Memory B cell (primary cell): ENCODE data around the gene PTPRN2.
"Not testable (repeated sequence)": the region's sequence is repeated elsewhere in the genome, so short reads cannot be mapped to it uniquely, and the experiment has no call there.

Source experiments
- ATAC-seq: fragments of 150-1000 bp; cut with Tn5 transposase; 2 replicates; pipeline ENCODE4 v1.10.0; 2021; ENCODE audit warnings: low read depth, mild to moderate bottlenecking, moderate library complexity
- DNase-seq, 2 donors: peaks; one replicate each; pipeline ENCODE4 v3.0.0; 2022; ENCODE audit warnings: low spot score in 2 of 2
- H3K27ac Mint-ChIP-seq: one replicate; pipeline ENCODE4 v1.8.0; 2022; ENCODE audit warnings: mild to moderate bottlenecking, moderate library complexity, mixed read lengths
- H3K27me3 Mint-ChIP-seq: one replicate; pipeline ENCODE4 v1.8.0; 2022; ENCODE audit warnings: mixed read lengths
- H3K36me3 Mint-ChIP-seq: one replicate; pipeline ENCODE4 v1.8.0; 2022; ENCODE audit warnings: mild to moderate bottlenecking, mixed read lengths
- H3K4me1 Mint-ChIP-seq: one replicate; pipeline ENCODE4 v1.8.0; 2022; ENCODE audit warnings: mixed read lengths
- H3K4me3 Mint-ChIP-seq: one replicate; pipeline ENCODE4 v1.8.0; 2022; ENCODE audit warnings: mild to moderate bottlenecking, moderate library complexity, mixed read lengths
- H3K9me3 Mint-ChIP-seq: one replicate; pipeline ENCODE4 v1.8.0; 2022; ENCODE audit warnings: mixed read lengths

PTPRN2 gene

DNA sequence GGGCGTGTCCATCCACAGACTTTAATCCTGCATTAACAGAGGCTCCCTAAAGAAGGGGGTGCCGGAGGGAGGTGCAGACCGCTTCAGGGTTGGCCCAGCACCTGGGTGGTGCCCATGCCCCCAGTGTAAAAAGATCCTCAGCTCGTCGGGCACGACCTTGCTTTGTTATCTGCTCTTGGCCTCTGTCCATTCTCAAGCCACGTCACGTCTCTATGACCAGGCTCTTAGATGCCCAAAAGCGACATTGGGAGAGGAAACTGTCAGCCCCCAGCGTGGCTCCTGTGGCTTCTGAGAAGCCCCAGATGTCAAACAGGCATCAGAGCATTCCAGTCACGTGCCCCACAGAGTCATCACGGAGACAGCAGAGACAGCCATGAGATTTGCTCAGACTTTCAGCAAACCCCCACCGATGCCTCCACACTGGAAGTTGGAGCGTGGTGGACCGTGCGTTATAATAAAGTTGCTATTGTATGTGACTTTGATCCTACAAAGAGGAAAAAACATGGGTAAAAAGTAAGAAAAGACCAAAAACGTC is 55.5 kb downstream of the PTPRN2 start:
- peaks cover 11% of the 10 kb centered on the region for H3K27me3 Mint-ChIP-seq
- no peaks in the 10 kb centered on the region for H3K9me3 Mint-ChIP-seq
- no peak overlapping the region for H3K27ac Mint-ChIP-seq
- H3K4me1 Mint-ChIP-seq: peaks cover 6% of the 10 kb centered on the region
- no peak for ATAC-seq
- H3K4me3 Mint-ChIP-seq: no peak overlapping the region
- DNase-seq: no peak
- H3K36me3 Mint-ChIP-seq: no peaks in the 10 kb centered on the region

DNA sequence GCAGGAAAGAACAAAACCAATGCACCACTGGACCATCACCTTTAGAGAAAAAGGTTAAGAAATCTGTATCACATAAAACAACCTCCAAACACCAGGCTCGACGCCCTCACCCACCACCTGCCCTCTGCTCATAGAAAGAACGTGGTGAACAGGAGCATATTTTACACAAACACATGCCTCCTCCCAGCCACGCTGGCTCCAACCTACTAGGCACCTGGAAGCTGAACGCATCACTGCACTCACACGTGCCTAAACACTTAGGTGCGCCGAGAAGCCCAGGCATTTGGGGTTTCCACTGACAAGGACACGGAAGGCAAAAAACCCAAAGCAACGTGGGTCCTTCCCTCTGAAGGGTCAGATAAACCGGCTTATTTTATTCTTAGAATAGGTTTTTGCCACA is 56.0 kb downstream of the PTPRN2 start:
- ATAC-seq: no peak
- Mint-ChIP-seq H3K4me3 (no peak overlapping the region), H3K9me3 (no peaks in the 10 kb centered on the region)

GRCh38 chr7:158530800-158531609 is 56.6 kb downstream of the PTPRN2 start:
- H3K36me3 Mint-ChIP-seq: no peaks in the 10 kb centered on the region
- H3K9me3 Mint-ChIP-seq: no peaks in the 10 kb centered on the region
- ATAC-seq: no peak
- H3K27ac Mint-ChIP-seq: no peak overlapping the region
- H3K27me3 Mint-ChIP-seq: peaks cover 12% of the 10 kb centered on the region
- H3K4me3 Mint-ChIP-seq: no peak overlapping the region
- H3K4me1 Mint-ChIP-seq: peaks cover 6% of the 10 kb centered on the region
- DNase-seq: no peak

More for the DNA sequence above, 56.0 kb downstream of the PTPRN2 start:
- Mint-ChIP-seq H3K27me3 (peaks cover 12% of the 10 kb centered on the region), H3K27ac (no peak overlapping the region), H3K4me1 (peaks cover 6% of the 10 kb centered on the region), H3K36me3 (no peaks in the 10 kb centered on the region)
- DNase-seq: no peak

GRCh38 chr7:158529181-158530096 is 58.2 kb downstream of the PTPRN2 start:
- Mint-ChIP-seq H3K4me3 (no peak overlapping the region), H3K27me3 (peaks cover 10% of the 10 kb centered on the region), H3K4me1 (peaks cover 6% of the 10 kb centered on the region), H3K27ac (no peak overlapping the region), H3K9me3 (no peaks in the 10 kb centered on the region), H3K36me3 (no peaks in the 10 kb centered on the region)
- ATAC-seq (no peak), DNase-seq (no peak)

DNA sequence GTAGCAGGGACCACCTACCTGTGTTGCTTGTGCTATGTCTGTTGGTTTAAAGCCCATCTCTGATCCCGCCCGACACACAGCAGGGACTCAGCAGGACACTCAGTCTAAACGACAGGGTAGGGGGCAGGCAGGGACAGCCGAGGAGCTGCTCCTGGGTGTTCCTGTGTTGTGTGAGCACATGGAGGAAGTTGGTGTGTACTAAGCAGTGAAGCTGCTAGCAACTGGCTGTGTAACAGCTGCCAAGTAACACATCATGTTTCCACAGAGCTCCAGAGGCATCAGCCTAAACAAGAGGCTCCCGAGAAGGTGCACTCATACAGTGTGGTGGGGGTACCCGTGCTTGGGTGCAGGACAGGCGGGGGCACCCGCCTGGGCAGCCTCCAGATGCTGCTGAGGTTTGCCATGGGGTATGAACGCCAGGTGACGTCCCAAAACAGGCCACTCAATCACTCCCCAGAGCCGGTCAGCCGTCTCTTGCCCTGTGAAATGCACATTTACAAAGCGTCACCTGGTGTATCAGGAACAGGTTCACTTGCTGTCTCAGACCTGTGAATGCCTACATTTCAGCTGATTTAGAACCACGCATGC is 59.6 kb downstream of the PTPRN2 start:
- Mint-ChIP-seq H3K4me1 (peaks cover 6% of the 10 kb centered on the region), H3K27me3 (peaks cover 9% of the 10 kb centered on the region), H3K36me3 (no peaks in the 10 kb centered on the region), H3K9me3 (no peaks in the 10 kb centered on the region), H3K27ac (no peak overlapping the region), H3K4me3 (no peak overlapping the region)
- DNase-seq: no peak
- no peak for ATAC-seq

GRCh38 chr7:158527495-158527894 is 60.1 kb downstream of the PTPRN2 start:
- no peaks in the 10 kb centered on the region for H3K9me3 Mint-ChIP-seq
- H3K4me3 Mint-ChIP-seq: no peak overlapping the region
- H3K4me1 Mint-ChIP-seq: peaks cover 4% of the 10 kb centered on the region
- no peaks in the 10 kb centered on the region for H3K36me3 Mint-ChIP-seq
- H3K27ac Mint-ChIP-seq: no peak overlapping the region
- no peak for ATAC-seq
- DNase-seq: no peak
- H3K27me3 Mint-ChIP-seq: peaks cover 9% of the 10 kb centered on the region

DNA sequence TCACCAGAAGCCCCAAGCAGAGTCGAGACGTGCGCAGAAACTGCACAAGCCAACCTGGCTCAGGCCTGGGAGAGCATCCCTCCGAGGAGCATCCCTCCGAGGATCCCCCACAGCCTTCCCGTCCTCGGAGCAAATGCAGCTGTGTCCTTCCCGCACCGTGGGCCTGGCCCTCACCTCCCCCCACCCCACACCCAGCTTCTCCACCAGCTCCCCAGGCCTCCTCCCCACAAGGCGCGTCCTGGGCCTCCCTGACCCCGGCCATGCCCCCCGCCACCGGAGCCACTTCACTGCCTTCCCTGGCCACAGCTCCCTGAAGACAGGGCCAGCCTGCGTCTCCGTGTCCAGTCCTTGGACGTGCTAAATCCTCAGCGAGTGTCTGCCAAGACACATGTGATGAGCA is 60.6 kb downstream of the PTPRN2 start:
- ATAC-seq: no peak
- Mint-ChIP-seq H3K27me3 (peaks cover 9% of the 10 kb centered on the region), H3K27ac (no peak overlapping the region), H3K9me3 (no peaks in the 10 kb centered on the region), H3K36me3 (no peaks in the 10 kb centered on the region), H3K4me1 (peaks cover 4% of the 10 kb centered on the region), H3K4me3 (no peak overlapping the region)
- no peak for DNase-seq

DNA sequence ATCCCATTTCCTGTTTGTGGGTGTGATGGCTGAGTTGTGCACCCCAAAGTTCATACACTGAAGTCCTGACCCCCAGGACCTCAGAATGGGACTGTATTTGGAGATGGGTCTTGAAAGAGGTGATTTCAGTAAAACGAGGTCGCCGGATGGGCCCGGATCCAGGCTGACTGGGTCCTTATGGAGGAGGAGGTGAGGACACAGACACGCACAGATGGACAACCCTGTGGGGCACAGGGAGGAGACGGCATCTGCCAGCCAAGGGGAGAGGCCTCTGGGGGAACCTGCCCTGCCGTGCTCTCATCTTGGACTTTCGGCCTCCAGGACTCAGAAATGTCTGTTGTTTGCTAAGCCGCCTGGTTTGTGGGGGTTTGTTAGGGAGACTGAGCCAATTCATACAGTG is 61.1 kb downstream of the PTPRN2 start:
- Mint-ChIP-seq H3K27ac (no peak overlapping the region), H3K4me1 (peaks cover 4% of the 10 kb centered on the region), H3K4me3 (no peak overlapping the region), H3K27me3 (peaks cover 9% of the 10 kb centered on the region), H3K36me3 (no peaks in the 10 kb centered on the region), H3K9me3 (no peaks in the 10 kb centered on the region)
- ATAC-seq (no peak), DNase-seq (no peak)

DNA sequence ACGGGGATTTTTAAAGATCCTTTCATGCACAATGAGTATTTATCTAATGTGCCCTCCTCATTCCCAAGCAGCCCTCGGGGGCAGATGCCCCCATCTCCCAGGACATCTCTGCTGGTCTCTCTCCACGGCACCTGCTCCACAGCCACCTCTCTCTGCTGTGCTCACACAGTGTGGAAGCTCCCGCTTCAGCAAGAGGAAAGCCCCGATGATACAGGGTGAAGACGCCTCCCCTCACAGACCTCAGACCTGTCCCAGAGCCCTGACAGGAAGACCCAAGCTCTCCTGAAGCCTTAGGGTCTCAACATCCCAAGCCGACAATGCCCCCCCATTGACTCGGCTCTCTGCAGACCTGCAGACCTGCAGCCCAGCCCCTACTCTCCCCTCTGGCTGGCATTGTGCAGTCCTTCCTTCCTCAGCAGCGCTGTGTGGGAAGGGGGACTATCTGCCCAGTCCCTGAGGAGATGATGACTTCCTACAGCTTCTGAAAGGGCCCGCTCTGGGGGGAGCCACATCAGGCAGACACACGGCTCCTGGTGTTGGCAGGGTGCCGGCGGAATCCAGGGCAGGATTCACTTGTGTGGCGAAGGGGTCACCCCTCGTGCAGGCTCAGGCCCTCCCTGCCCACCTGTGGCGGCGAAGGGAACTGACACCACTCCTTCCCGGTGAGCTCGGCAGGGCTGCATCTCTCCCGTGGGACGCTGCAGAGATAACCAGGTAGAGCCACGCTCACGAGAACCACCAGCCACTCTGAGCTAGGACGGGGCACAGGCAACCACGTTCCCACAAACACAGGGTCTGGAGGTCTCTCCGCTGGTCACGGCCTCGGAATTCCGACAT is 61.8 kb downstream of the PTPRN2 start:
- Mint-ChIP-seq H3K4me1 (peaks cover 4% of the 10 kb centered on the region), H3K27me3 (peaks cover 9% of the 10 kb centered on the region), H3K4me3 (no peak overlapping the region), H3K9me3 (no peaks in the 10 kb centered on the region), H3K36me3 (no peaks in the 10 kb centered on the region), H3K27ac (no peak overlapping the region)
- DNase-seq (no peak), ATAC-seq (no peak)

GRCh38 chr7:158524749-158525635 is 62.6 kb downstream of the PTPRN2 start:
- no peak for DNase-seq
- ATAC-seq: no peak
- H3K27ac Mint-ChIP-seq: no peak overlapping the region
- H3K4me3 Mint-ChIP-seq: no peak overlapping the region
- peaks cover 4% of the 10 kb centered on the region for H3K4me1 Mint-ChIP-seq
- peaks cover 9% of the 10 kb centered on the region for H3K27me3 Mint-ChIP-seq
- H3K36me3 Mint-ChIP-seq: no peaks in the 10 kb centered on the region
- no peaks in the 10 kb centered on the region for H3K9me3 Mint-ChIP-seq

- H3K4me1 Mint-ChIP-seq, H3K27me3 Mint-ChIP-seq: not testable (repeated sequence)
Measured at GRCh38 chr7:158524286-158524685, 63.3 kb downstream of the PTPRN2 start.

GRCh38 chr7:158523877-158524276 is 63.7 kb downstream of the PTPRN2 start:
- not testable (repeated sequence) for H3K9me3 Mint-ChIP-seq, H3K27me3 Mint-ChIP-seq, ATAC-seq, H3K36me3 Mint-ChIP-seq, H3K4me1 Mint-ChIP-seq, H3K27ac Mint-ChIP-seq, DNase-seq, H3K4me3 Mint-ChIP-seq

More at GRCh38 chr7:158524286-158524685, 63.3 kb downstream of the PTPRN2 start:
- not testable (repeated sequence) for ATAC-seq, H3K4me3 Mint-ChIP-seq, DNase-seq, H3K9me3 Mint-ChIP-seq, H3K27ac Mint-ChIP-seq, H3K36me3 Mint-ChIP-seq
